ENCODE data around the gene ZBTB16.

Gene ZBTB16

DNA sequence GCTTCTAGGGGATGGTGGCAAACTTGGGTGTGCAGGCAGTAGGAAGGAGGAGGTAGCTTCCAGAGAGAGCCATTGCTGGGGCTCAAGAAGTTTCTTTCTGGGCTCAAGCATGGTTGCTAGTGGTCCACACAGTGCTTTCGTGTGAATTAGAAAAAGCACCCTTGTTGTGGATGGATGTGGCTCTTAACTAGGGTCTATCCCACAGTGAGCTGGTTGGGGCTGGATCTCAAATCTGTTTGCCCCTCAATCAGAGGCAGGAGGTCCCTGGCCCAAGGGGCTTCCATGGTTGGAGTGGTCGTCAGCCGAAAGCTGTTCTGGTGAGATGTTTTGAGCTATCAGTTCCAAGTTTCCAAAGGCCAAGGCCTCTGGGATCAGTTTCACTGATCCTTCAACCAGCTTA lies 35.0 kb downstream of the ZBTB16 start:
- Histone ChIP-seq H2BK120ac (ENCODE audit: low read depth, low read length) (no peak overlapping the region), H3K56ac (ENCODE audit: low read length) (no peak overlapping the region), H3K79me1 (ENCODE audit: low read length) (no peaks in the 10 kb centered on the region), H4K8ac (ENCODE audit: low read depth, low read length) (no peak overlapping the region), H3K36me3 (ENCODE audit: control insufficient read depth, insufficient read depth, low read length) (no peaks in the 10 kb centered on the region), H3K79me2 (ENCODE audit: control insufficient read depth, insufficient read depth, low read length) (no peaks in the 10 kb centered on the region), H3K27me3 (ENCODE audit: insufficient read depth, low read length, poor library complexity) (no peaks in the 10 kb centered on the region), H3K23ac (ENCODE audit: low read length) (no peak overlapping the region), H3K9ac (ENCODE audit: low read length) (no peak overlapping the region), H3K18ac (ENCODE audit: low read length) (no peak overlapping the region), H3K27ac (ENCODE audit: low read depth, low read length) (no peak overlapping the region), H3K4me2 (ENCODE audit: low read length) (no peak overlapping the region), H2BK15ac (replicated peaks; ENCODE audit: low read depth) (no peak overlapping the region), H3K4me1 (ENCODE audit: control insufficient read depth, low read depth, low read length) (peaks cover 2% of the 10 kb centered on the region), H3K4ac (ENCODE audit: low read depth, low read length) (no peak overlapping the region), H2AK5ac (ENCODE audit: low read length) (no peak overlapping the region), H3K4me3 (ENCODE audit: low read length) (no peak overlapping the region), H2BK5ac (ENCODE audit: low read length) (no peak overlapping the region), H4K5ac (ENCODE audit: low read length) (no peak overlapping the region)
- DNase-seq, result no peak
- WGBS (ENCODE audit: extremely low coverage, insufficient coverage, low lambda C conversion rate), result no CpG with 5 or more reads among the region's 3 CpGs

DNA sequence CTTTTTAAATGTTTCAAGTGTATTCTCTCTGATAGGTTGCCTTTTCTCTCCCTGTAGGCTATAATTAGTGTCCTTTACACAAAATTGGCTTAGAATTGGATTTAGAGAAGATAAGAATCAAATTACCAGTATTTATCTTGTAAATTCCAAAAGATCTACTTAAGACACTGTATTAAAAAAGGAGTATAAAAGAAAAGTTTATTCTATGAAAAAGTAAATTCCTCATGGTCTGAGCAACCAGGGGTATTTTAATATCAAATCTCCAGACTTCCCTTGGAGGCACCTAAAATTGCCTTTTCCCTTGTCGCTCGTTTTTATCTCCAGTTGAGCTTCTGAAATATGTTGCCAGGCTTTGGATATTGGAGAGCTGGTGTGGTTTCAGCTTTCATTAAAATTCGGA lies 36.4 kb downstream of the ZBTB16 start:
- no peaks in the 10 kb centered on the region for H3K36me3 ChIP-seq (ENCODE audit: control insufficient read depth, insufficient read depth, low read length)
- H2BK120ac ChIP-seq (ENCODE audit: low read depth, low read length), result no peak overlapping the region
- no peak overlapping the region for H3K4ac ChIP-seq (ENCODE audit: low read depth, low read length)
- H4K5ac ChIP-seq (ENCODE audit: low read length), result no peak overlapping the region
- H3K79me1 ChIP-seq (ENCODE audit: low read length), result no peaks in the 10 kb centered on the region
- no CpG with 5 or more reads among the region's 3 CpGs for WGBS (ENCODE audit: extremely low coverage, insufficient coverage, low lambda C conversion rate)
- H2BK15ac ChIP-seq (replicated peaks; ENCODE audit: low read depth), result no peak overlapping the region
- DNase-seq, result no peak
- H3K18ac ChIP-seq (ENCODE audit: low read length), result no peak overlapping the region
- no peak overlapping the region for H3K27ac ChIP-seq (ENCODE audit: low read depth, low read length)
- H3K4me3 ChIP-seq (ENCODE audit: low read length), result no peak overlapping the region
- no peak overlapping the region for H3K9ac ChIP-seq (ENCODE audit: low read length)
- peaks cover 2% of the 10 kb centered on the region for H3K4me1 ChIP-seq (ENCODE audit: control insufficient read depth, low read depth, low read length)
- no peak overlapping the region for H4K8ac ChIP-seq (ENCODE audit: low read depth, low read length)
- H3K56ac ChIP-seq (ENCODE audit: low read length), result no peak overlapping the region
- H3K79me2 ChIP-seq (ENCODE audit: control insufficient read depth, insufficient read depth, low read length), result no peaks in the 10 kb centered on the region
- H3K4me2 ChIP-seq (ENCODE audit: low read length), result no peak overlapping the region
- no peak overlapping the region for H3K23ac ChIP-seq (ENCODE audit: low read length)
- no peaks in the 10 kb centered on the region for H3K27me3 ChIP-seq (ENCODE audit: insufficient read depth, low read length, poor library complexity)
- no peak overlapping the region for H2AK5ac ChIP-seq (ENCODE audit: low read length)
- no peak overlapping the region for H2BK5ac ChIP-seq (ENCODE audit: low read length)

DNA sequence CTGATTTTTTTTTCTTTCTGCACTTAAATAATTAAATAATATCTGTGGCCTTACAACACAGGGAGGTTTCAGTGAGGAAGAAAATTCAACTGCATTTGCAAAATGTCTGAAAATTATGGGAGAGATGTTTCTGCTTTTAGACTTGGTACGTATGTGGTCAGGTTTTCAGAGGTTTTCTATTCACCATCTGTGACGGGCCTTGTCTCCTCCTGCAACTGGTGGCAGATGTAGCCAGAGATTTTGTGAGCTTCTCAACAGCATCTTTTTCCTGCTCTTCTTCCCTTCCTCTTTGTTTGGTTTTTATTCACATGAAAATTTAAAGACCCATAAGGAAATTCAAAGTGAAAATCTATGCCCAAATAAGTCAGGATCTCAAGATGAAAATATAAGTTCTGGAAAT lies 38.3 kb downstream of the ZBTB16 start:
- DNase-seq, result no peak
- no peaks in the 10 kb centered on the region for H3K79me2 ChIP-seq (ENCODE audit: control insufficient read depth, insufficient read depth, low read length)
- peaks cover 2% of the 10 kb centered on the region for H3K4me1 ChIP-seq (ENCODE audit: control insufficient read depth, low read depth, low read length)
- H2BK5ac ChIP-seq (ENCODE audit: low read length), result no peak overlapping the region
- H2BK15ac ChIP-seq (replicated peaks; ENCODE audit: low read depth), result no peak overlapping the region
- WGBS (ENCODE audit: extremely low coverage, insufficient coverage, low lambda C conversion rate), result no CpG with 5 or more reads among the region's 2 CpGs
- H3K56ac ChIP-seq (ENCODE audit: low read length), result no peak overlapping the region
- H2BK120ac ChIP-seq (ENCODE audit: low read depth, low read length), result no peak overlapping the region
- no peaks in the 10 kb centered on the region for H3K27me3 ChIP-seq (ENCODE audit: insufficient read depth, low read length, poor library complexity)
- H3K27ac ChIP-seq (ENCODE audit: low read depth, low read length), result no peak overlapping the region
- no peak overlapping the region for H3K18ac ChIP-seq (ENCODE audit: low read length)
- no peak overlapping the region for H4K8ac ChIP-seq (ENCODE audit: low read depth, low read length)
- no peak overlapping the region for H3K4ac ChIP-seq (ENCODE audit: low read depth, low read length)
- H3K9ac ChIP-seq (ENCODE audit: low read length), result no peak overlapping the region
- no peak overlapping the region for H3K4me3 ChIP-seq (ENCODE audit: low read length)
- H4K5ac ChIP-seq (ENCODE audit: low read length), result no peak overlapping the region
- no peaks in the 10 kb centered on the region for H3K36me3 ChIP-seq (ENCODE audit: control insufficient read depth, insufficient read depth, low read length)
- no peak overlapping the region for H2AK5ac ChIP-seq (ENCODE audit: low read length)
- H3K79me1 ChIP-seq (ENCODE audit: low read length), result no peaks in the 10 kb centered on the region
- H3K23ac ChIP-seq (ENCODE audit: low read length), result no peak overlapping the region
- no peak overlapping the region for H3K4me2 ChIP-seq (ENCODE audit: low read length)

DNA sequence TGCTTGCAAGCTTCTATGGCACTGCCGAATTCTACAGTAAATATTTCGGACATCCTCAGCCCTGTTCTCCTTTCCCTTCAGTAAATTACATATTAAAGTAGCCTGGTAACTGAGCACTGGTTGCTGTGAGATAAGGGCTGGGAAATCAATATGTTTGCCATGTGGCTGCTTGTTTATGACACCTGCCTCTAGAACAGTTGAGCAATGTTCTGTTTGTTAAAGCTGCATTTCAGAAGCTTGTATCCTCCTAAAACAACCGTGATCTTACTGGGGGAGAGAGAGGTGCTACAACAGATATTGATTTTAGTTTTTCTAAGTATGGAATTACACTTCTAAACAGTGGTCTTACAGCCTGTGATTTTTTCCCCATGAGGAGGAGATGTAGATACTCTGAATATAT lies 39.4 kb downstream of the ZBTB16 start:
- no peak overlapping the region for H2BK15ac ChIP-seq (replicated peaks; ENCODE audit: low read depth)
- H3K4me1 ChIP-seq (ENCODE audit: control insufficient read depth, low read depth, low read length), result peaks cover 2% of the 10 kb centered on the region
- H2AK5ac ChIP-seq (ENCODE audit: low read length), result no peak overlapping the region
- no peak overlapping the region for H3K4me3 ChIP-seq (ENCODE audit: low read length)
- no peaks in the 10 kb centered on the region for H3K27me3 ChIP-seq (ENCODE audit: insufficient read depth, low read length, poor library complexity)
- DNase-seq, result no peak
- no peak overlapping the region for H3K23ac ChIP-seq (ENCODE audit: low read length)
- no peak overlapping the region for H2BK120ac ChIP-seq (ENCODE audit: low read depth, low read length)
- no peak overlapping the region for H3K27ac ChIP-seq (ENCODE audit: low read depth, low read length)
- H3K79me1 ChIP-seq (ENCODE audit: low read length), result no peaks in the 10 kb centered on the region
- no peaks in the 10 kb centered on the region for H3K36me3 ChIP-seq (ENCODE audit: control insufficient read depth, insufficient read depth, low read length)
- H2BK5ac ChIP-seq (ENCODE audit: low read length), result no peak overlapping the region
- H3K9ac ChIP-seq (ENCODE audit: low read length), result no peak overlapping the region
- H3K18ac ChIP-seq (ENCODE audit: low read length), result no peak overlapping the region
- H3K4ac ChIP-seq (ENCODE audit: low read depth, low read length), result no peak overlapping the region
- no CpG with 5 or more reads among the region's 3 CpGs for WGBS (ENCODE audit: extremely low coverage, insufficient coverage, low lambda C conversion rate)
- H4K5ac ChIP-seq (ENCODE audit: low read length), result no peak overlapping the region
- H4K8ac ChIP-seq (ENCODE audit: low read depth, low read length), result no peak overlapping the region
- H3K56ac ChIP-seq (ENCODE audit: low read length), result no peak overlapping the region
- H3K4me2 ChIP-seq (ENCODE audit: low read length), result no peak overlapping the region
- no peaks in the 10 kb centered on the region for H3K79me2 ChIP-seq (ENCODE audit: control insufficient read depth, insufficient read depth, low read length)

DNA sequence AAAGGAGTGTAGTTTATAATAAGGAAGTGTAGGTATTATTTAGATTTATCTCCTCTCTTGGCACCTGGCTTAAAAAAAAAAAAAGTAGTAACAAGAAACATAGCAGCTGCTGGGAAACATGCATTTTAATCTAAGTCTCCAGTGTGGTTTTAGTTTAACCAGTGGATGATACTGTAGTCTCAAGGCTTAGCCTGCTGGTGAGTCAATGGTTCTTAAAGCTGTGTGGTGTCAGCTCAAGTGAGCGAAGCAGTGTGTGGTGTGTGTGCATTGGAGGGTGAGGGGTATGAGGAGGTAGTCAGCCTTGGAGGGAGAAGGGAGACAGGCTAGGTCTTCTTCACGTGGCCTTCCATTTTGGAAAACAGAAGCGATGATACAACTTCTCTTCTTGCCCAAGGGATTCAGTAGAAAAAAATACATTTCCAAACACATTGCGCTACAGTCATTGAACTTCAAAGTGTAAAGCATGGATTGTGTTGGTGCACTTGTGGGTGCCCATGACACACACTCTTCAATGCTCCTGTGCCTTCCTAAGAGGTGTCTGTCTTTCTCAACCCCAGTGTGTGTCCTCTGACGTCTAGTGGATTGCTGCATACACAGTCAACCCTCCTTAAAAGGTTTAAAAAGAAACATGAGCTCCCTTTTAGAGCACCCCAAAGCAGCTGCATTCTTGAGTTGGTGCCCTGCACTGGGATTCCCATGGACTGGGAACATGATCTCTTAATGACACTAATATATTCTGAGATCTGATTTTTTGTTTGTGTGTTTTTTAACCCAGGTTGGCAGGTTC lies 40.1 kb downstream of the ZBTB16 start:
- H3K36me3 ChIP-seq (ENCODE audit: control insufficient read depth, insufficient read depth, low read length), result no peaks in the 10 kb centered on the region
- H4K8ac ChIP-seq (ENCODE audit: low read depth, low read length), result no peak overlapping the region
- no peak overlapping the region for H3K4ac ChIP-seq (ENCODE audit: low read depth, low read length)
- no peak overlapping the region for H2BK120ac ChIP-seq (ENCODE audit: low read depth, low read length)
- WGBS (ENCODE audit: extremely low coverage, insufficient coverage, low lambda C conversion rate), result no CpG with 5 or more reads among the region's 5 CpGs
- no peak for DNase-seq
- no peak overlapping the region for H3K27ac ChIP-seq (ENCODE audit: low read depth, low read length)
- H3K79me1 ChIP-seq (ENCODE audit: low read length), result no peaks in the 10 kb centered on the region
- H3K79me2 ChIP-seq (ENCODE audit: control insufficient read depth, insufficient read depth, low read length), result no peaks in the 10 kb centered on the region
- H3K4me2 ChIP-seq (ENCODE audit: low read length), result no peak overlapping the region
- no peak overlapping the region for H3K9ac ChIP-seq (ENCODE audit: low read length)
- no peak overlapping the region for H2AK5ac ChIP-seq (ENCODE audit: low read length)
- H3K4me3 ChIP-seq (ENCODE audit: low read length), result no peak overlapping the region
- H4K5ac ChIP-seq (ENCODE audit: low read length), result no peak overlapping the region
- no peak overlapping the region for H3K18ac ChIP-seq (ENCODE audit: low read length)
- H2BK5ac ChIP-seq (ENCODE audit: low read length), result no peak overlapping the region
- H3K4me1 ChIP-seq (ENCODE audit: control insufficient read depth, low read depth, low read length), result peaks cover 2% of the 10 kb centered on the region
- no peak overlapping the region for H3K23ac ChIP-seq (ENCODE audit: low read length)
- no peak overlapping the region for H2BK15ac ChIP-seq (replicated peaks; ENCODE audit: low read depth)
- no peaks in the 10 kb centered on the region for H3K27me3 ChIP-seq (ENCODE audit: insufficient read depth, low read length, poor library complexity)
- no peak overlapping the region for H3K56ac ChIP-seq (ENCODE audit: low read length)
